Hematopoietic multipotent progenitor cell treated with erythropoietin and hydrocortisone succinate and interleukin-3 and kit ligand, for 4 days (in vitro differentiated cells): ENCODE measurements around the gene SH3RF1.

ENCODE experiments used
- DNase-seq: peaks from one replicate; pipeline ENCODE4 v3.0.0-alpha.2; 2015

Gene SH3RF1

DNA sequence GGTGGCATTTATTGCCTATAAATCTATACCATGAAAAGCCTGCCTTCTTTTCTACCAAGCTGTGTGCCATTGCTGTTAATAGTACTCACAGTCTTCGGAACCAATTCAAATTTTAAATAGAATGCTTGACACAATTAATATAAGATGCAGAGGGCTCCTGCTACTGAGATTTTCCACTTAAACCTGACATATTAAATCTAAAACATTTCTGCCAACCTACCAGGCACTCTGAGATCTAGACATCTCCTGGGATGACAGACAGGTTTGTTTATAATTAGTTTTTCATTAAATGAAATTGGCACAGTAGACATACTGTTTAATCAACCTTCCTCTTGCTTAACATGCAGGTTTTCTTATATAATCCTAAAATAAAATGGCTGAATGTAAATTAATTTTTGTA, 143.4 kb downstream of the SH3RF1 start:
- DNase-seq, result no peak

GRCh38 chr4:169124661-169125060, 146.1 kb downstream of the SH3RF1 start:
- DNase-seq, result no peak

- DNase-seq, result no peak
These were observed 148.3 kb downstream of the SH3RF1 start for GRCh38 chr4:169122422-169122821.

DNA sequence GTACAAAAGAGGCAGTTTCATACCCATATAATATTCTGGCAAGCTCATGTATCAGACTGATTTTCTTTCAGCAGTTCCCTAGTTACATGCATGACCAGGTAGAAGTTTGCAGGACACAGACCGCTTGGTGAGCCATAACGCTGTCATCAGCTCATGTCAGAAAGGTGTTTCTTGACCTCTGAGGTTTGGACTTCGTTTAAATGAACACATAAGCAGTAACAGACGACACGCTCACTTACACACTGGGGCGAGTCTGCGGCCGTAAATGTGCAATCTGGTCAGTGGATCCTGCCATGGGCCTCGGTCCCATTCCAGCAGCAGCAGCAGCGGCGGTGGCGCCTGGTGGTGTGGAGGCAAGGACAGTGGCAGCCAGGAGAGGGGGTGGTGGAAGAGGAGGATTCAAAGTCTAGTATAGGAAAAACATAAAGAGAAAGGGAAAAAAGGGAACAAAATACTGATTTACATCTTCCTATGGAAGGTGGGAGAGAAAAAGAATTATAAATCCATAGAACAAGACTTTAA, 148.8 kb downstream of the SH3RF1 start:
- DNase-seq, result no peak

- no peak for DNase-seq
These were observed 150.1 kb downstream of the SH3RF1 start for GRCh38 chr4:169120624-169121023.

- no peak for DNase-seq
These were observed 151.2 kb downstream of the SH3RF1 start for GRCh38 chr4:169119536-169119935.

- no peak for DNase-seq
These were observed 153.1 kb downstream of the SH3RF1 start for GRCh38 chr4:169117591-169118081.

DNA sequence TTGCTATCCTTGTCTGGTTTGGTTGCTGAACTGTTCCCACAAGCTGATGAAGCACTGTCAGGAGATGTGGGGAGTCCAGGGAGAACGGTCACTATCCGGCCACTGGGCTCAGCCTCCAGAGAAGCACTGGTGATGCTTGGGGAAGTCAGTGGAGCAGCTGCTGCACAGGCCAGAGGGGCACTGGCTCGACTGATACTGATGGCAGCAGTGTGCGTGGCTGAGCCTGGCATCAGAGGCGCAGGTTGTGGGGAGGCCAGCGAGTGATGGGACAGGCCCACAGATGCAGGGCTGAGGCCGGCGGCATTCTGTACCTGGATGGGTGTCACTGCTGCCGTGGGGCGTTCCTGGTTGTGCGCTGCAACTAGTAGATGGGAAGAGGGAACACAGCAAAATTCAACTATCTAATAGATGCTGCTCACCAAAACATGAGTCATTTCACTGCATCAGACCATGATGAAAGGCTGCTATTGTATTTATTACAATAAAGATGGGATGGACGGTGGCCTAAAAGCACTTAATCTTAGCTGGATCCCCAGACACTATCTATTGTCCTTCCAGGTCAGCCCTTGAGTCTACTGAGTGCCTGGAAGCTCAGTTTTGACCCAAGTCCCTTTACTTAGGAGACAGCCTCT, 154.4 kb downstream of the SH3RF1 start:
- DNase-seq, result no peak

- DNase-seq, result peak; percentile 10
These were observed 154.9 kb downstream of the SH3RF1 start for GRCh38 chr4:169115897-169116254.

DNA sequence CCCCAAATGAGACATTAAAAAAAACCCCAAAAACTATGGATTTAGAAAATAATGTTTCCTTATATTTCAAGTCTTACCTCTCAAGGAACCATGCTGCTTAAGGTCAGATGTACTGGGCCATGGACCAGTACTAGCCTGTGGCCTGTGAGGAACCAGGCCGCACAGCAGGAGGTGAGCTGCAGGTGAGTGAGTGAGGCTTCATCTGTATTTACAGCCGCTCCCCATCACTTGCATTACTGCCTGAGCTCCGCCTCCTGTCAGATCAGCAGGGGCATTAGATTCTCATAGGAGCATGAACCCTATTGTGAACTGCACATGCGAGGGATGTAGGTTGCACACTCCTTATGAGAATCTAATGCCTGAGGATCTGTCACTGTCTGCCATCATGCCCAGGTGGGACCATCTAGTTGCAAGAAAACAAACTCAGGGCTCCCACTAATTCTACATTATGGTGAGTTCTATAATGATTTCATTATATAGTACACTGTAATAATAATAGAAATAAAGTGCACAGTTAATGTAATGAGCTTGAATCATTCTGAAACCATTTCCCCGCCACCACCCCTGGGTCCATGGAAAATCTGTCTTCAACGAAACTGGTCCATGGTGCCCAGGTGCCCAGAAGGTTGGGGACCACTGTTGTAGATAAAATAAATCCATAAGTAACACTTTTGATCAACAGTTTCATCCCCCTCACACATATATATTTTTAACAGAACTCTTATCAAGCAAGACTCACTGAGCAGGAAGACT, 155.4 kb downstream of the SH3RF1 start:
- no peak for DNase-seq

GRCh38 chr4:169114341-169114974, 156.3 kb downstream of the SH3RF1 start:
- no peak for DNase-seq

GRCh38 chr4:169110633-169111032, 160.1 kb downstream of the SH3RF1 start:
- DNase-seq, result no peak

GRCh38 chr4:169109035-169109675, 161.6 kb downstream of the SH3RF1 start:
- no peak for DNase-seq

GRCh38 chr4:169108303-169108702, 162.5 kb downstream of the SH3RF1 start:
- no peak for DNase-seq

DNA sequence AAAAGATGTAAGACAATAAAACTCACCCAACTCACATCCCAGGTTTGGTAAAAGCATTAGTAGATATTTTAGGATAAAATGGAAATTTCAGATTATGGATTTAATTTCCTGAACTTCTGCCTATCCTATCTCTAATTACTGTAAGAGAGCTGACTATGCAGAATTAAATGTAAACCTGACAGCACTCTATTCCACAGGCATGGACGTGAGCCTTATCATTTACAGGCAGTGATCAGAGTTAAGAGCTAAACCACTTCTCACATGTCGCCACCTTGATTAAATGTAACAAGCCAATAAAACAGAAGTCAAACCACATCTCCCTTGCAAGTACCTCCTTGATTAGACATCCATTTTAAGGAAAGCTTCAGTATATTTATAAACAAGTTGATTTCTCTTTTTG, 163.2 kb downstream of the SH3RF1 start:
- peak; percentile 62 for DNase-seq

DNA sequence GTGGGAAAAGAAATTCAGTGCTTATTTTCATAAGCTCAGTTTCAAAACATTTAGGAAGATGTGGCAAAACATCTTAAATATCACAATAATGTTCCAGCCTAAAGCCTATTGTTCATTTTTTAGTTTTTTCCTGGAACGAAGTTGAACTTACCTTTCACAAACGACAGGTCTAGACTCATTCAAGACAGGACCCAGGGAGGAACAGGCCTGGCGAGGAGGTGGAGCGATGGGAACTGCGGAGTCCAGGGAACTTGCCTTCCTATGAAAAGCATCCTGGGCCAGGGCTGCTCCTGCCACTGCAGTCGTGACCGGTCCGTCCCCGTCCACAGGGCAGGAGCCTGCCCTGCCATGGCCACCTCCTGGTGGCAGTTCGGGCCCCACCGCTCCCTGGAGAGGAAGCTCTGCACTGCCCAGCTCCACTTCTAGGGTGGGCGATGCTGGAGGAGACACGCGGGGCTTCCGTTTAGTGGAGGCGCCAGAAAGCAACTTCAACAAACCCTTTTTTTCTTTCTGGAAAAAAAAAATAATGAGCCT, 164.0 kb downstream of the SH3RF1 start:
- no peak for DNase-seq

DNA sequence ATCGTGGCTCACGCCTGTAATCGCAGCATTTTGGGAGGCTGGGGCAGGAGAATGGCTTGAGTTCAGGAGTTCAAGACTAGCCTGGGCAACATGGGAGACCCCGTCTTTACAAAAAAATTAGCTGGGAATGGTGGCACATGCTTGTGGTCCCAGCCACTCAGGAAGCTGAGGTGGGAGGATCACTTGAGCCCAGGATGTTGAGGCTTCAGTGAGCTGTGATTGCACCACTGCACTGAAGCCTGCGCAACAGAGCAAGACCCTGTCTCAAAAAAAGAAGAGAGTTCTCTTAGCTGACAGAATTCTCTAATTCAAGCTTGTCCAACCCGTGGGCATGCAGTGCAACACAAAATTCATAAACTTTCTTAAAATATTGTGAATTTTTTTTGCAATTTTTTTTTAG, 165.1 kb downstream of the SH3RF1 start:
- DNase-seq, result no peak

- no peak for DNase-seq
These were observed 166.8 kb downstream of the SH3RF1 start for GRCh38 chr4:169103966-169104412.

GRCh38 chr4:169102026-169102425, 168.7 kb downstream of the SH3RF1 start:
- DNase-seq, result no peak

DNA sequence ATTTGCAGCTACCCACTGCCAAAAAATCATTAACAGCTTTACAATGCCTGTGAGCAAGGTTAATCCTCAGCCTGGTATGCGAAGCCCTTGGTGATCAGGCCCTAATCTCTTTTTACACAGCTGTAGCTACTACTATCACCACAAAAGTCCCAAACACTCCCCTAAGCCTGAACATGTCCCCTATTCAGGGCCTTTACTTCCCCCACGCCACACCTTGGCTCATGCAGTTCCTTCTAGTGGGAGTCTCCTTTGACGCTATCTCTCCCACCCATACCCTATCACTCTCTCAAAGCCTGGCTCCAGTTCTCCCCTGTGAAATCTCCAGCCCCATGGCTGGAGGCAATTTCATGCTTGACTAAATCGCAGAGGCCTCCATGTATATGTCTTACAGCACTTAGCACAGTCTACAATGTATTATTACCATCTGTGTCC, 170.1 kb downstream of the SH3RF1 start:
- peak; percentile 75 for DNase-seq

- DNase-seq, result no peak
These were observed 171.0 kb downstream of the SH3RF1 start for GRCh38 chr4:169099771-169100180.

GRCh38 chr4:169098969-169099690, 171.6 kb downstream of the SH3RF1 start:
- no peak for DNase-seq
